Mammary epithelial cell (primary cell): ENCODE measurements around the gene SLC13A1.

Experiments
- EZH2 ChIP-seq: IDR thresholded peaks from 2 replicates; pipeline ENCODE4 v1.6.1; 2012; ENCODE audit warnings: low read length, inconsistent platforms, borderline replicate concordance
- TF ChIP-seq, protein P1 (sequence below), 2 donors: IDR thresholded peaks in 1 of 2; conservative IDR thresholded peaks in 1 of 2; 2 replicates each; pipeline ENCODE4 v1.5.1; 2011 to 2012; ENCODE audit warnings: inconsistent platforms in 2 of 2, low read length in 2 of 2, mild to moderate bottlenecking in 2 of 2, control low read depth in 1 of 2, low read depth in 1 of 2; ENCODE audit not compliant: insufficient read depth in 1 of 2; ENCODE audit errors: extremely low read depth in 1 of 2

DNA sequence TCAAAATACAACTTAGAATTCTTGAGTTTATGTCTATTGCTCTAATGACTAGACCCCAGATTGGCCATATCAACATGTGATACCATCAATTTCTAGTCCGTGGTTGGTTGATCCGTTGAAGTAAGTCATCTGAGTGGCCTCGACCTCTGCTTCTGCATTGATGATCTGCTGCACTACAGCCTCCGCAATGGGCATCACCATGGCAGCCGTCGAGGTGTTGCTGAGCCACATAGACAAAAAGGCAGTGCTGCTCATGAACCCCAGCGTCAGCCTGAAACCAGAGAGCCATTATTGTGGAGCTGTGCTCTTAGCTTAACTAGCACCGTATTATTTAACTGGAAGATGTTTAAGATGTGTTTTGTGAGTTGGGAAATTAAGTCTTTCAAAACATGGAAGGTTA lies 30.7 kb downstream of the SLC13A1 start:
- TF ChIP-seq, protein P1, sequence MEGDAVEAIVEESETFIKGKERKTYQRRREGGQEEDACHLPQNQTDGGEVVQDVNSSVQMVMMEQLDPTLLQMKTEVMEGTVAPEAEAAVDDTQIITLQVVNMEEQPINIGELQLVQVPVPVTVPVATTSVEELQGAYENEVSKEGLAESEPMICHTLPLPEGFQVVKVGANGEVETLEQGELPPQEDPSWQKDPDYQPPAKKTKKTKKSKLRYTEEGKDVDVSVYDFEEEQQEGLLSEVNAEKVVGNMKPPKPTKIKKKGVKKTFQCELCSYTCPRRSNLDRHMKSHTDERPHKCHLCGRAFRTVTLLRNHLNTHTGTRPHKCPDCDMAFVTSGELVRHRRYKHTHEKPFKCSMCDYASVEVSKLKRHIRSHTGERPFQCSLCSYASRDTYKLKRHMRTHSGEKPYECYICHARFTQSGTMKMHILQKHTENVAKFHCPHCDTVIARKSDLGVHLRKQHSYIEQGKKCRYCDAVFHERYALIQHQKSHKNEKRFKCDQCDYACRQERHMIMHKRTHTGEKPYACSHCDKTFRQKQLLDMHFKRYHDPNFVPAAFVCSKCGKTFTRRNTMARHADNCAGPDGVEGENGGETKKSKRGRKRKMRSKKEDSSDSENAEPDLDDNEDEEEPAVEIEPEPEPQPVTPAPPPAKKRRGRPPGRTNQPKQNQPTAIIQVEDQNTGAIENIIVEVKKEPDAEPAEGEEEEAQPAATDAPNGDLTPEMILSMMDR (conservative IDR thresholded peaks at IDR 0.05 in 1 of 2, IDR thresholded peaks at IDR 0.05 in 1 of 2; ENCODE audit: extremely low read depth in 1 of 2, insufficient read depth in 1 of 2, low read depth in 1 of 2, low read length in 2 of 2) = no peak
- TF ChIP-seq EZH2 = no peak
